BJ (cell line): ENCODE data around the gene DDX42. TPM values are rescaled to one million over a fixed set of nuclear protein-coding genes. Genes with fewer than 3 reads are reported as not detected.

ENCODE experiments used
- CTCF ChIA-PET: fragments of 350-600 bp; formaldehyde crosslinking; extraction: SDS; loops from one replicate; lab custom pipeline; 2021; ENCODE audit warnings: antibody characterized with exemption, inconsistent platforms; lab: Yijun Ruan, JAX
- POLR2A ChIA-PET: fragments of 300-600 bp; sonication (Branson Sonifier 250); formaldehyde crosslinking; extraction: SDS; loops from one replicate; lab custom pipeline; 2021; ENCODE audit warnings: antibody characterized with exemption; lab: Charles Lee
- DNase-seq: peaks from one replicate; pipeline ENCODE4 v3.0.0-alpha.2; 2011; ENCODE audit warnings: low read depth
- H3K27me3 ChIP-seq: 2 replicates; pipeline ENCODE4 v1.6.0; 2011; ENCODE audit warnings: low read length; ENCODE audit not compliant: control insufficient read depth, insufficient read depth
- H3K36me3 ChIP-seq: 2 replicates; pipeline ENCODE4 v1.5.1; 2011; ENCODE audit warnings: low read length; ENCODE audit not compliant: control insufficient read depth, insufficient read depth
- H3K4me3 ChIP-seq: 2 replicates; pipeline ENCODE4 v1.5.1; 2011; ENCODE audit warnings: low read depth, mild to moderate bottlenecking, control low read depth, low read length
- polyA plus RNA-seq: library from polyadenylated mRNA; depleted of rRNA; stranded (reverse); fragments of >200 nt; gene quantifications from 2 replicates; pipeline ENCODE4 v1.2.3, GENCODE V29; 2011
- TF ChIP-seq, protein P1 (sequence below): IDR thresholded peaks from 2 replicates; pipeline ENCODE4 v1.5.1; 2011; ENCODE audit warnings: low read depth, mild to moderate bottlenecking, control low read depth, inconsistent platforms, low read length, moderate library complexity; ENCODE audit not compliant: insufficient read depth

DDX42 gene
- polyA plus RNA-seq, 1 experiment = 56.3 TPM

DNA sequence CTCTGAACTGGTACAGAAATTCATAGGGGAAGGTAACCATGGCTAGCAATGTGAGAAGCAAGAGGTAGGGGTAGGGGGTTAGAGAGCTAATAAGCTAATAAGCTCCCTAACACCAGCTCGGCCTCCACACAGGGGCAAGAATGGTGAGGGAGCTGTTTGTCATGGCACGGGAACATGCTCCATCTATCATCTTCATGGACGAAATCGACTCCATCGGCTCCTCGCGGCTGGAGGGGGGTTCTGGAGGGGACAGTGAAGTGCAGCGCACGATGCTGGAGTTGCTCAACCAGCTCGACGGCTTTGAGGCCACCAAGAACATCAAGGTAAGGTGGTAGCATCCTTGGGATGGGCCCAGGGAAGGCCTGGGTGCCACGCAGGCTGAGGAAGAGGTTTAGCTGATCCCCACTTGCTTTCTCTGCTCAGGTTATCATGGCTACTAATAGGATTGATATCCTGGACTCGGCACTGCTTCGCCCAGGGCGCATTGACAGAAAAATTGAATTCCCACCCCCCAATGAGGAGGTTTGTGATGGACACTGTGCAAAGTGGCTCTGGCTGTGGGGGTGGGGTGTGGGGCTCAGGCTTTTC is 57.0 kb downstream of the DDX42 start:
- ChIA-PET POLR2A (no interaction called here), CTCF (interaction anchor here (1.9 kb wide), 1 partner anchor 8 kb away, joined by 8 read pairs; no protein-coding TSS in a partner anchor)
- Histone ChIP-seq H3K27me3 (no peaks in the 10 kb centered on the region), H3K4me3 (no peak overlapping the region), H3K36me3 (peaks cover 56% of the 10 kb centered on the region)
- TF ChIP-seq, protein P1, sequence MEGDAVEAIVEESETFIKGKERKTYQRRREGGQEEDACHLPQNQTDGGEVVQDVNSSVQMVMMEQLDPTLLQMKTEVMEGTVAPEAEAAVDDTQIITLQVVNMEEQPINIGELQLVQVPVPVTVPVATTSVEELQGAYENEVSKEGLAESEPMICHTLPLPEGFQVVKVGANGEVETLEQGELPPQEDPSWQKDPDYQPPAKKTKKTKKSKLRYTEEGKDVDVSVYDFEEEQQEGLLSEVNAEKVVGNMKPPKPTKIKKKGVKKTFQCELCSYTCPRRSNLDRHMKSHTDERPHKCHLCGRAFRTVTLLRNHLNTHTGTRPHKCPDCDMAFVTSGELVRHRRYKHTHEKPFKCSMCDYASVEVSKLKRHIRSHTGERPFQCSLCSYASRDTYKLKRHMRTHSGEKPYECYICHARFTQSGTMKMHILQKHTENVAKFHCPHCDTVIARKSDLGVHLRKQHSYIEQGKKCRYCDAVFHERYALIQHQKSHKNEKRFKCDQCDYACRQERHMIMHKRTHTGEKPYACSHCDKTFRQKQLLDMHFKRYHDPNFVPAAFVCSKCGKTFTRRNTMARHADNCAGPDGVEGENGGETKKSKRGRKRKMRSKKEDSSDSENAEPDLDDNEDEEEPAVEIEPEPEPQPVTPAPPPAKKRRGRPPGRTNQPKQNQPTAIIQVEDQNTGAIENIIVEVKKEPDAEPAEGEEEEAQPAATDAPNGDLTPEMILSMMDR = no peak
- no peak for DNase-seq

DNA sequence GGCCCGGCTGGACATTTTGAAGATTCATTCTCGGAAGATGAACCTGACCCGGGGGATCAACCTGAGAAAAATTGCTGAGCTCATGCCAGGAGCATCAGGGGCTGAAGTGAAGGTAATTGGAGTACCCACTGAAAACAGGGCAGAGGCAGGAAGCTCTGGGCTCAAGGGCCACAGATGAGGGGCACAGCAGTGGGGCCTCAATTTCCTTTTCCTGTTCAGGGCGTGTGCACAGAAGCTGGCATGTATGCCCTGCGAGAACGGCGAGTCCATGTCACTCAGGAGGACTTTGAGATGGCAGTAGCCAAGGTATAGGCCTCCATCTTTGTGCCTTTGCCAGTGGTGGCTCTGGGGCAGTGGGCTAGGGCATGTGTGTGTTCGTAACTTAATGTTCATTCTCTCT is 57.5 kb downstream of the DDX42 start:
- TF ChIP-seq, protein P1 = no peak
- H3K4me3 ChIP-seq = no peak overlapping the region
- POLR2A ChIA-PET = no interaction called here
- CTCF ChIA-PET = no interaction called here
- no peak for DNase-seq
- no peaks in the 10 kb centered on the region for H3K27me3 ChIP-seq
- peaks cover 57% of the 10 kb centered on the region for H3K36me3 ChIP-seq

DNA sequence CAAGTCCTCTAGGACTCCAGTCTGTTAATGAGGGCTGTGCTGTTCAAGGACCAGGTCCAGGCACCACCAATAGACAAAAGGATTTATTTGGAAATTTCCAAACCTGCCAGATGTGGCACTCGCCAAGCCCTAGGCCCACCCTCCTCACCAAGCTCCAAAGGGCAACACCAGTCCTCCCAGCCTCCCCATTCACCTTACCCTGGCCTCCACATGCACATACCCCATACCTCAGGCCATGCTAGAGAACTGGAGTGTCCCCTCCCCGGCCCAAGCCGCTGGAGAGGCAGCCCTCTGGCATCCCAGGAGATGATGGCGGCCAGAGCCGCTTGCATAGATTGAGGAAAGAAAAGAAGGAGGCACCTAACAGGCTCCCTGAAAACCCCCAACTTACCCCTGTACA is 58.0 kb downstream of the DDX42 start:
- ChIA-PET CTCF (no interaction called here), POLR2A (no interaction called here)
- Histone ChIP-seq H3K27me3 (no peaks in the 10 kb centered on the region), H3K36me3 (peaks cover 57% of the 10 kb centered on the region), H3K4me3 (no peak overlapping the region)
- DNase-seq = no peak
- TF ChIP-seq, protein P1 = no peak

DNA sequence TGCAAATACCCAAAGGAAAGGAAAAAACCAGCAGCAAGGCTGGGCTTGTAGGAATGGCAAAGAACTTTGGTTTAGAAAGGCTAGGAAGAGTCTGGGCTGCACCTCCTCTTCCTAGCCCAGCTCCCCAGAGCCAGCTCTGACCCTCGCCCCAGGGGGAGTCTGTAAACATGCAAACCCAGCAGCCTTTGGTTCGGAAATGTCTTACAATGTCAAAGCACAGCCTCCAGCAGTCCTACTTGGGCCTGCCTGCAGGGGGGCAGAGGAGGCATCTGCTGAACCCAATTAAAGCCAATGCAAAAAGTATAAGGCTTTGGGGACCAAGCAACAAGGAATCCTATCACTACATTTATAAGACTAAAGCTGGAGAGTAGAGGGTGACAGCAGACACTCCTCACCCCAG is 58.5 kb downstream of the DDX42 start:
- Histone ChIP-seq H3K4me3 (no peak overlapping the region), H3K27me3 (no peaks in the 10 kb centered on the region), H3K36me3 (peaks cover 57% of the 10 kb centered on the region)
- no peak for DNase-seq
- POLR2A ChIA-PET = no interaction called here
- CTCF ChIA-PET = no interaction called here
- TF ChIP-seq, protein P1 = no peak

DNA sequence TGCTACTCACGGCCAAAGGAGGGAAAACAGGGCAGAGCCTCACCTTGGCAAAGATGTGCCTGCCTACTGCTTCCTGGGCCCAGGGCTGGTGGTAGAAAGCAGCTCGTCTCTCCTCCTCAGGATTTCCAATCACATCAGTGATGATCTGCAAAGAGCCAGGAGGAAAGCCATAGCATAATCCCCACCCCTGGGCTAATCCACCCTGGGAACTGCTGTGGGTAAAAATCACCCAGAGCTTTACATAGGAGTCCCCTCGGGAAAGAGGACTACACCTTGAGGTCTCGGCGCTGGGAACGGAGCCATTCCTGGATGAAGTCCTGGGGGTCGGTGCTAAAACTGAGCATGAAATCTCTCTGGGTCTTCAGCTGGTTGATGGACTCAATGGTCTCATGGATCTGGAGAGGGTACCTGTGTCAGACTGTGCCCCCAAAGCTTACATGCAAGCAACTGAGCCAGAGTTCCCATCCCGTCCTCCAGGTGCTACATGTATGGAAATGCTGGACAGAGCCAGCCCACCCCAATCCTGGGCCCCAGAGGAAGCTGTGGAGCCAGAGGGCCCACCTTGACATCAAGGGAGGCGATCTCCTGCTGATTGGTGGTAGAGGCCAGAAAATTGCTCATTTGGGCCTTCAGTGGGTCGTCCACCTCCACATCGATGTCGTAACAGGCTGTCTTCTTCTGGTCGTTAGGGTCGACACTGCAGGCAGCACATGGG is 59.2 kb downstream of the DDX42 start:
- Histone ChIP-seq H3K4me3 (no peak overlapping the region), H3K36me3 (peaks cover 57% of the 10 kb centered on the region), H3K27me3 (no peaks in the 10 kb centered on the region)
- CTCF ChIA-PET = no interaction called here
- no peak for DNase-seq
- TF ChIP-seq, protein P1 = no peak
- POLR2A ChIA-PET = no interaction called here
